ENCODE results near the gene ADAM23. TPM values are rescaled to one million over a fixed set of nuclear protein-coding genes. Genes with fewer than 3 reads are reported as not detected.

ADAM23 gene
- polyA plus RNA-seq, 1 donor = 10.8 TPM

GRCh38 chr2:206511283-206511682 is 68.0 kb downstream of the ADAM23 start:
- no peak for DNase-seq (ENCODE audit: low read depth)

- DNase-seq (ENCODE audit: low read depth) = no peak
Measured at GRCh38 chr2:206512999-206513398, 69.7 kb downstream of the ADAM23 start.

GRCh38 chr2:206515580-206515979 is 72.2 kb downstream of the ADAM23 start:
- no peak for DNase-seq (ENCODE audit: low read depth)

- no peak for DNase-seq (ENCODE audit: low read depth)
Measured at GRCh38 chr2:206518997-206519396, 75.7 kb downstream of the ADAM23 start.

GRCh38 chr2:206520450-206520849 is 77.1 kb downstream of the ADAM23 start:
- DNase-seq (ENCODE audit: low read depth) = no peak

GRCh38 chr2:206521115-206521514 is 77.8 kb downstream of the ADAM23 start:
- no peak for DNase-seq (ENCODE audit: low read depth)

- DNase-seq (ENCODE audit: low read depth) = no peak
Measured at GRCh38 chr2:206521612-206522011, 78.3 kb downstream of the ADAM23 start.

GRCh38 chr2:206526416-206526815 is 83.1 kb downstream of the ADAM23 start:
- no peak for DNase-seq (ENCODE audit: low read depth)

- no peak for DNase-seq (ENCODE audit: low read depth)
Measured at GRCh38 chr2:206527153-206527552, 83.8 kb downstream of the ADAM23 start.

- DNase-seq (ENCODE audit: low read depth) = no peak
Measured at GRCh38 chr2:206530727-206531126, 87.4 kb downstream of the ADAM23 start.

- DNase-seq (ENCODE audit: low read depth) = no peak
Measured at GRCh38 chr2:206531996-206532543, 88.7 kb downstream of the ADAM23 start.

- no peak for DNase-seq (ENCODE audit: low read depth)
Measured at GRCh38 chr2:206533977-206534376, 90.6 kb downstream of the ADAM23 start.

GRCh38 chr2:206535260-206535986 is 92.1 kb downstream of the ADAM23 start:
- DNase-seq (ENCODE audit: low read depth) = no peak

- DNase-seq (ENCODE audit: low read depth) = no peak
Measured at GRCh38 chr2:206540757-206541156, 97.4 kb downstream of the ADAM23 start.

- DNase-seq (ENCODE audit: low read depth) = no peak
Measured at GRCh38 chr2:206543073-206543472, 99.7 kb downstream of the ADAM23 start.

- DNase-seq (ENCODE audit: low read depth) = no peak
Measured at GRCh38 chr2:206548383-206548782, 105.1 kb downstream of the ADAM23 start.

GRCh38 chr2:206555721-206556120 is 112.4 kb downstream of the ADAM23 start:
- no peak for DNase-seq (ENCODE audit: low read depth)

- no peak for DNase-seq (ENCODE audit: low read depth)
Measured at GRCh38 chr2:206556357-206556949, 113.1 kb downstream of the ADAM23 start.

- no peak for DNase-seq (ENCODE audit: low read depth)
Measured at GRCh38 chr2:206557321-206557720, 114.0 kb downstream of the ADAM23 start.

- DNase-seq (ENCODE audit: low read depth) = no peak
Measured at GRCh38 chr2:206558492-206558891, 115.2 kb downstream of the ADAM23 start.

GRCh38 chr2:206561962-206562361 is 118.6 kb downstream of the ADAM23 start:
- no peak for DNase-seq (ENCODE audit: low read depth)

- no peak for DNase-seq (ENCODE audit: low read depth)
Measured at GRCh38 chr2:206562375-206562774, 119.0 kb downstream of the ADAM23 start.

- no peak for DNase-seq (ENCODE audit: low read depth)
Measured at GRCh38 chr2:206563374-206563773, 120.0 kb downstream of the ADAM23 start.

All from forelimb muscle (tissue), 1 donor.